Brain microvascular endothelial cell (primary cell): ENCODE measurements around the gene PHKA1.
"Not testable (repeated sequence)": the region's sequence is repeated elsewhere in the genome, so short reads cannot be mapped to it uniquely, and the experiment has no call there.

ENCODE experiments used
- DNase-seq: peaks from one replicate; pipeline ENCODE4 v3.0.0-alpha.2; 2020
- H3K27ac ChIP-seq: fragments of 250-450 bp; sonication (Bioruptor Pico); 2 replicates; pipeline ENCODE4 v1.5.1; 2020; ENCODE audit warnings: mild to moderate bottlenecking, moderate library complexity
- H3K27me3 ChIP-seq: fragments of 250-450 bp; sonication (Bioruptor Pico); replicated peaks from 2 replicates; pipeline ENCODE4 v1.5.1; 2020; ENCODE audit warnings: mild to moderate bottlenecking
- H3K36me3 ChIP-seq: fragments of 250-450 bp; sonication (Bioruptor Pico); replicated peaks from 2 replicates; pipeline ENCODE4 v1.5.1; 2020; ENCODE audit warnings: mild to moderate bottlenecking
- H3K4me3 ChIP-seq: 2 replicates; pipeline ENCODE4 v1.5.1; 2011; ENCODE audit warnings: low read depth, mild to moderate bottlenecking, control low read depth, low read length, moderate library complexity
- CTCF ChIP-seq: IDR thresholded peaks from 2 replicates; pipeline ENCODE4 v1.5.1; 2011; ENCODE audit warnings: low read depth, mild to moderate bottlenecking, moderate library complexity, low read length, control low read depth, inconsistent platforms; ENCODE audit errors: missing control alignments
- in situ Hi-C: cut with HindIII; loops from 2 replicates; pipeline ENCODE4 v1.10.0; 2017; ENCODE audit warnings: low sequenced_read_pairs, low pct_ligation_motif_present

The PHKA1 gene

GRCh38 chrX:72676465-72676864 is 37.6 kb downstream of the PHKA1 start:
- DNase-seq = no peak
- no peak for TF ChIP-seq CTCF
- in situ Hi-C loops = no loop called here
- Histone ChIP-seq H3K4me3 (no peak overlapping the region), H3K27me3 (no peaks in the 10 kb centered on the region), H3K36me3 (no peaks in the 10 kb centered on the region), H3K27ac (no peak overlapping the region)

- H3K4me3 ChIP-seq, H3K27me3 ChIP-seq, H3K36me3 ChIP-seq, DNase-seq, H3K27ac ChIP-seq, in situ Hi-C loops: not testable (repeated sequence)
These were observed 40.2 kb downstream of the PHKA1 start for GRCh38 chrX:72673951-72674350.

- in situ Hi-C loops, DNase-seq, H3K27ac ChIP-seq, H3K27me3 ChIP-seq, H3K4me3 ChIP-seq, H3K36me3 ChIP-seq: not testable (repeated sequence)
These were observed 44.6 kb downstream of the PHKA1 start for GRCh38 chrX:72669508-72669907.

GRCh38 chrX:72666451-72666850 is 47.7 kb downstream of the PHKA1 start:
- TF ChIP-seq CTCF = no peak
- Histone ChIP-seq H3K27me3 (no peaks in the 10 kb centered on the region), H3K4me3 (no peak overlapping the region), H3K36me3 (no peaks in the 10 kb centered on the region), H3K27ac (no peak overlapping the region)
- no peak for DNase-seq
- in situ Hi-C loops = no loop called here

- in situ Hi-C loops = no loop called here
- Histone ChIP-seq H3K36me3 (no peaks in the 10 kb centered on the region), H3K4me3 (no peak overlapping the region), H3K27ac (no peak overlapping the region), H3K27me3 (no peaks in the 10 kb centered on the region)
- DNase-seq = no peak
- no peak for TF ChIP-seq CTCF
These were observed 50.4 kb downstream of the PHKA1 start for GRCh38 chrX:72663737-72664136.

- DNase-seq = no peak
- TF ChIP-seq CTCF = no peak
- Histone ChIP-seq H3K36me3 (no peaks in the 10 kb centered on the region), H3K4me3 (no peak overlapping the region), H3K27ac (no peak overlapping the region), H3K27me3 (no peaks in the 10 kb centered on the region)
- in situ Hi-C loops = no loop called here
These were observed 51.9 kb downstream of the PHKA1 start for GRCh38 chrX:72662020-72662747.

GRCh38 chrX:72659723-72660122 is 54.4 kb downstream of the PHKA1 start:
- Histone ChIP-seq H3K27ac (no peak overlapping the region), H3K36me3 (no peaks in the 10 kb centered on the region), H3K4me3 (no peak overlapping the region), H3K27me3 (no peaks in the 10 kb centered on the region)
- in situ Hi-C loops = no loop called here
- DNase-seq = no peak
- no peak for TF ChIP-seq CTCF
